Astrocyte (in vitro differentiated cells and primary cell): ENCODE results near the gene ITGBL1.

ENCODE experiments used
- CTCF ChIP-seq: IDR thresholded peaks from 2 replicates; pipeline ENCODE4 v1.5.1; 2011; ENCODE audit warnings: low read depth, mild to moderate bottlenecking, inconsistent platforms, low read length, moderate library complexity; ENCODE audit not compliant: insufficient read depth
- EZH2 ChIP-seq: IDR thresholded peaks from 2 replicates; pipeline ENCODE4 v1.6.1; 2012; ENCODE audit warnings: mild to moderate bottlenecking, low read length, inconsistent platforms; ENCODE audit not compliant: insufficient read depth

GRCh38 chr13:101628900-101629299 lies 176.4 kb downstream of the ITGBL1 start:
- TF ChIP-seq CTCF: no peak
- TF ChIP-seq EZH2: no peak
